ENCODE results near the gene RPS18. TPM values are rescaled to one million over a fixed set of nuclear protein-coding genes. Genes with fewer than 3 reads are reported as not detected.
A peak's percentile ranks its signal among the peaks of the same experiment; 100 is the strongest.

The RPS18 gene
- total and polyA plus RNA-seq, 9 of the 15 experiments (the other 6 are each of a cell fraction or from before 2014, with no cell fraction given), result 5,023 to 17,516 (median 8,131) TPM

GRCh38 chr6:33314515-33314942, 42.7 kb downstream of the RPS18 start (continued):
- TF ChIP-seq E2F1 (CRISPR knock-in tag; IDR thresholded peaks at IDR 0.05) (0 out of 2 replicates have a peak, but pooled peaks have one; percentile 39), ZNF518B (CRISPR knock-in tag; IDR thresholded peaks at IDR 0.05) (no peak), CBX2 (IDR thresholded peaks at IDR 0.05; ENCODE audit: insufficient read depth, low read length, poor library complexity, severe bottlenecking) (no peak), FOXK2 (conservative IDR thresholded peaks at IDR 0.05 in 1 of 2, IDR thresholded peaks at IDR 0.05 in 1 of 2; ENCODE audit: low read depth in 2 of 2) (peak; percentile 43 to 54; a peak in 2 of 4 replicates), SMAD3 (CRISPR knock-in tag; conservative IDR thresholded peaks at IDR 0.05) (no peak), THRAP3 (IDR thresholded peaks at IDR 0.05; ENCODE audit: borderline replicate concordance) (no peak), KDM5B (IDR thresholded peaks at IDR 0.05; ENCODE audit: insufficient replicate concordance, low read depth, low read length) (peak; percentile 15), MXI1 (IDR thresholded peaks at IDR 0.05; ENCODE audit: low read depth, low read length) (peak; percentile 90), TAF1 (IDR thresholded peaks at IDR 0.05; ENCODE audit: control insufficient read depth, extremely low read depth, insufficient read depth, low read length, severe bottlenecking) (peak; percentile 15), ZNF175 (CRISPR knock-in tag; IDR thresholded peaks at IDR 0.05; ENCODE audit: low read depth) (no peak), SLC30A9 (CRISPR knock-in tag; IDR thresholded peaks at IDR 0.05) (no peak), CREB5 (CRISPR knock-in tag; IDR thresholded peaks at IDR 0.05) (peak; percentile 53; the same call in 1 of the 2 replicates)
- TF ChIP-seq, protein P1, sequence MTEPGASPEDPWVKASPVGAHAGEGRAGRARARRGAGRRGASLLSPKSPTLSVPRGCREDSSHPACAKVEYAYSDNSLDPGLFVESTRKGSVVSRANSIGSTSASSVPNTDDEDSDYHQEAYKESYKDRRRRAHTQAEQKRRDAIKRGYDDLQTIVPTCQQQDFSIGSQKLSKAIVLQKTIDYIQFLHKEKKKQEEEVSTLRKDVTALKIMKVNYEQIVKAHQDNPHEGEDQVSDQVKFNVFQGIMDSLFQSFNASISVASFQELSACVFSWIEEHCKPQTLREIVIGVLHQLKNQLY (CRISPR knock-in tag; conservative IDR thresholded peaks at IDR 0.05), result peak in 1 of 2 experiments; percentile 68; a peak in 1 of 4 replicates
- TF ChIP-seq, protein P2, sequence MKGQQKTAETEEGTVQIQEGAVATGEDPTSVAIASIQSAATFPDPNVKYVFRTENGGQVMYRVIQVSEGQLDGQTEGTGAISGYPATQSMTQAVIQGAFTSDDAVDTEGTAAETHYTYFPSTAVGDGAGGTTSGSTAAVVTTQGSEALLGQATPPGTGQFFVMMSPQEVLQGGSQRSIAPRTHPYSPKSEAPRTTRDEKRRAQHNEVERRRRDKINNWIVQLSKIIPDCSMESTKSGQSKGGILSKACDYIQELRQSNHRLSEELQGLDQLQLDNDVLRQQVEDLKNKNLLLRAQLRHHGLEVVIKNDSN (CRISPR knock-in tag; IDR thresholded peaks at IDR 0.05), result peak; percentile 81

Data from K562 (cell line).